Loucy (cell line): ENCODE data around the gene GNB1.

Experiments
- CTCF ChIP-seq: fragments of 200-600 bp; sonication (generic); conservative IDR thresholded peaks from 2 replicates; pipeline ENCODE4 v1.5.1; 2014; ENCODE audit warnings: mild to moderate bottlenecking, antibody characterized with exemption, low read length
- EZH2phosphoT487 ChIP-seq: fragments of 200-600 bp; IDR thresholded peaks from 2 replicates; pipeline ENCODE4 v1.6.1; 2018; ENCODE audit warnings: antibody characterized with exemption, mild to moderate bottlenecking, moderate library complexity, borderline replicate concordance

- TF ChIP-seq CTCF (no peak), EZH2phosphoT487 (no peak)
These were observed 95.9 kb downstream of the GNB1 start for GRCh38 chr1:1794999-1795398.
